NCI-H2107 treated with DMSO at 0.1 percent for 48 hours (cell line): ENCODE results near the gene INSYN2A.

Source experiments
- DNase-seq: peaks from one replicate; lab custom pipeline; 2025; ENCODE audit not compliant: unreplicated experiment; lab: John Stamatoyannopoulos, UW

Gene INSYN2A

GRCh38 chr10:127154831-127155620 lies 41.4 kb downstream of the INSYN2A start:
- no peak for DNase-seq

GRCh38 chr10:127153181-127153580 lies 43.2 kb downstream of the INSYN2A start:
- no peak for DNase-seq

GRCh38 chr10:127151981-127152699 lies 44.3 kb downstream of the INSYN2A start:
- no peak for DNase-seq

- no peak for DNase-seq
Measured at GRCh38 chr10:127151541-127151940, 44.9 kb downstream of the INSYN2A start.

- DNase-seq: no peak
Measured at GRCh38 chr10:127150136-127150535, 46.3 kb downstream of the INSYN2A start.

- no peak for DNase-seq
Measured at GRCh38 chr10:127149501-127150081, 46.8 kb downstream of the INSYN2A start.

GRCh38 chr10:127148933-127149220 lies 47.5 kb downstream of the INSYN2A start:
- DNase-seq: no peak

GRCh38 chr10:127148066-127148932 lies 48.1 kb downstream of the INSYN2A start:
- no peak for DNase-seq

- no peak for DNase-seq
Measured at GRCh38 chr10:127146661-127147060, 49.7 kb downstream of the INSYN2A start.
